HL-60 (cell line): ENCODE results near the gene TSPYL2.
A peak's percentile ranks its signal among the peaks of the same experiment; 100 is the strongest.

Source experiments
- DNase-seq, 2 experiments: peaks; one replicate each; pipeline ENCODE4 v3.0.0-alpha.2; 2010 to 2020; ENCODE audit warnings: low read depth in 1 of 2, low spot score in 1 of 2
- H3K27ac ChIP-seq: fragments of 250-450 bp; sonication (Bioruptor Pico); replicated peaks from 2 replicates; pipeline ENCODE4 v1.5.1; 2020; ENCODE audit warnings: mild to moderate bottlenecking, moderate library complexity
- H3K27me3 ChIP-seq: fragments of 250-450 bp; sonication (Bioruptor Pico); 2 replicates; pipeline ENCODE4 v1.5.1; 2021; ENCODE audit warnings: mild to moderate bottlenecking, moderate library complexity; ENCODE audit not compliant: insufficient read depth, poor library complexity, severe bottlenecking
- H3K4me3 ChIP-seq: replicated peaks from 2 replicates; pipeline ENCODE4 v1.5.1; 2011; ENCODE audit warnings: mild to moderate bottlenecking, control low read depth, low read length; ENCODE audit not compliant: insufficient read depth
- CTCF ChIP-seq: IDR thresholded peaks from one replicate; pipeline ENCODE4 v1.5.1; 2011; ENCODE audit warnings: low read length, control low read depth, inconsistent platforms; ENCODE audit not compliant: insufficient read depth
- GABPA ChIP-seq: IDR thresholded peaks from 2 replicates; pipeline ENCODE4 v1.6.1; 2012; ENCODE audit warnings: low read depth
- POLR2AphosphoS5 ChIP-seq: IDR thresholded peaks from 2 replicates; pipeline ENCODE4 v1.6.1; 2012; ENCODE audit warnings: low read depth
- REST ChIP-seq: IDR thresholded peaks from 2 replicates; pipeline ENCODE4 v1.6.1; 2012; ENCODE audit warnings: low read depth; ENCODE audit not compliant: insufficient replicate concordance
- SPI1 ChIP-seq: IDR thresholded peaks from 2 replicates; pipeline ENCODE4 v1.6.1; 2012; ENCODE audit warnings: low read depth, mild to moderate bottlenecking, borderline replicate concordance

TSPYL2 gene

DNA sequence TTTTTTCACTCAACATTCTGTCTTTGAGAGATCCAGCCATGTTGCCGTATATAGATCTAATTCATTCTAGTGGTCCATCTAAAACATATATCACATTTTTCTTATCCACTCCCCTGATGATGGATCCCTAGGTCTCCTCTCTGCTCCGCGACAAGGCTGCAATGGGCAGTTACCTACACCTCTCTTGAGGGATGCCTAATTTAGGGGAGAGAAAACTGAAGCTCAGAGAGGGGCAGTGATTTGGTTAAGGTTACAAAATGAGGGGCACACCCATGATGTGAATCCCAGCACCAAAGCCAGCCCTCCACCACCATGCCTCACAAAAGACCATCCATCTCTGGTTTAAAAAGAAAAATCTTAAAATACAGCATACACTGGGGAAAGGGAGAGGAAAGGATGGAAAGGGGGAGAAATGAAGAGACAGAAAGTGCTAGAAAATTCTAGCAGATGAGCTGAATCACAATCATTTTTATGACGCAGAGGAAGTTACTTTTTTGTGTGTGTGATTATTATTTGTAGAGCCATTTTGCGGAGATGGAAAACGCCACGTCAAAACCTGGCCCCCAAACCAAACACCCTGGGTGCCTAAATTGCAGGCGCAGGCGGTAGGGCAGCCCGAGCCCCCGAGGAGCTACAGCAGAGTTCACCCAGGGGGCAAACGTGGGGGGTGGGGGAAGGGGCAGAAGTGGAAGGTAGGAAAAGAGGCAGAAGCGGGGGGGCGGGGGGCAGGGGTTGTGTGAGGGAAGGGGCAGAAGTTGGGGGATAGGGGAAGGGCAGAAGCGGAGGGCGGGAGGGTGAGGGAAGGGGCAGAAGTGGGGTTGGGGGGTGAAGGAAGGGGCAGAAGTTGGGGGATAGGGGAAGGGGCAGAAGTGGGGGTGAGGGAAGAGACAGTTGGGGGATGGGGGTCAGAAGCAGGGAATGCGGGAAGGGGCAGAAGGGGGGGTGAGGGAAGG lies 1.3 kb upstream of the TSPYL2 start:
- no peak for TF ChIP-seq REST
- no peak overlapping the region for H3K27ac ChIP-seq
- H3K4me3 ChIP-seq = no peak overlapping the region
- no peak for DNase-seq
- H3K27me3 ChIP-seq = no peaks in the 10 kb centered on the region

DNA sequence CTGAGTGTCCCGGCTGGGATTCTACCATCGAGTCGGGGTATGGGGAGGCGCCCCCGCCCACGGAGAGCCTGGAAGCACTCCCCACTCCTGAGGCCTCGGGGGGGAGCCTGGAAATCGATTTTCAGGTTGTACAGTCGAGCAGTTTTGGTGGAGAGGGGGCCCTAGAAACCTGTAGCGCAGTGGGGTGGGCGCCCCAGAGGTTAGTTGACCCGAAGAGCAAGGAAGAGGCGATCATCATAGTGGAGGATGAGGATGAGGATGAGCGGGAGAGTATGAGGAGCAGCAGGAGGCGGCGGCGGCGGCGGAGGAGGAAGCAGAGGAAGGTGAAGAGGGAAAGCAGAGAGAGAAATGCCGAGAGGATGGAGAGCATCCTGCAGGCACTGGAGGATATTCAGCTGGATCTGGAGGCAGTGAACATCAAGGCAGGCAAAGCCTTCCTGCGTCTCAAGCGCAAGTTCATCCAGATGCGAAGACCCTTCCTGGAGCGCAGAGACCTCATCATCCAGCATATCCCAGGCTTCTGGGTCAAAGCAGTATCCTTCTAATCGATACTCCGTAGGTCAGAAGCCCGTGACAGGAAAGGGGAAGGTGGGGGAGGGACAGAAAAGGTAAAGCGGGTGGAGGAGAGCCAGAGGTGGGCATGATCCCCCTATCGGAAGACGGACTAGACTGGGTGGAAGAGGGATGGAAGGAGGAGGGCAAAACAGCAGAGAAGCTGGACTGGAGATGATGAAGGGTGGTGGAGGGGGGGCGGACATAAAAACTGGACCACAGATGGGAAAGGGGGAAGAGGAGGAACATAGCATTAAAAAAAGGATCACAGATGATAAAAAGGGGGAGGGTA lies 828 bp downstream of the TSPYL2 start:
- peak overlapping the region; percentile 56 for H3K4me3 ChIP-seq
- H3K27ac ChIP-seq = no peak overlapping the region
- TF ChIP-seq POLR2AphosphoS5 = no peak
- TF ChIP-seq GABPA = no peak
- TF ChIP-seq SPI1 = no peak
- no peak for TF ChIP-seq CTCF
- TF ChIP-seq REST = no peak
- H3K27me3 ChIP-seq = no peaks in the 10 kb centered on the region
- no peak for DNase-seq

DNA sequence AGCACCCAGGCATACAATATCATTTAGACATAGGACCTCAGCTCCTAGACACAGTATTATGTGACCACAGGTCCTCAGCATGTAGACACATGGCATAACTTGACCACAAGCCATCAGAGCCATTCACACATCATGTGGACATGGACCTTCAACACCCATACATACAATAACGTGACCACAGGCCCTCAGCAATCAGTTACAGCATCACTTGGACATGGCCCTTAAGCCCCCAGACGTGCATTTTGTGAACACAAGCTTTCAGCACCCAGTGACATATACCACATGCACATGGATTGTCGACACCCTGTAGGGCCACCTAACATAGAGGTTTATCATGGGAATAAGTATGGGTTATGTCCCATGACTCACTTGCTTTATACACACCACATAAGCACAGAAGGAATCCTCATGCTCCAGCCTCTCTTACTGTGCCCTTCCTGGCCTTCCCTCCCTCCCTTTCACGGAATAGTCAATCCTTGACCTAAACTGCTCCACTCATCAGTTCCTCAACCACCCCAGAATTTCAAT lies 1.9 kb downstream of the TSPYL2 start:
- Histone ChIP-seq H3K4me3 (no peak overlapping the region), H3K27me3 (no peaks in the 10 kb centered on the region), H3K27ac (no peak overlapping the region)
- no peak for TF ChIP-seq REST
- TF ChIP-seq GABPA = no peak
- TF ChIP-seq POLR2AphosphoS5 = no peak
- TF ChIP-seq SPI1 = no peak
- TF ChIP-seq CTCF = no peak
- DNase-seq = no peak
